PC-3 (cell line): Measurements from ENCODE around the gene NCMAP.

Source experiments
- EZH2 ChIP-seq: fragments of 300-600 bp; sonication (generic); IDR thresholded peaks from one replicate; pipeline ENCODE4 v1.6.1; 2017; ENCODE audit warnings: antibody characterized with exemption, mild to moderate bottlenecking, low read length; ENCODE audit not compliant: unreplicated experiment
- TF ChIP-seq, protein P1 (sequence below): fragments of 300-600 bp; sonication (generic); conservative IDR thresholded peaks from 2 replicates; pipeline ENCODE4 v1.5.1; 2017; ENCODE audit warnings: antibody characterized with exemption, low read depth, mild to moderate bottlenecking, low read length

DNA sequence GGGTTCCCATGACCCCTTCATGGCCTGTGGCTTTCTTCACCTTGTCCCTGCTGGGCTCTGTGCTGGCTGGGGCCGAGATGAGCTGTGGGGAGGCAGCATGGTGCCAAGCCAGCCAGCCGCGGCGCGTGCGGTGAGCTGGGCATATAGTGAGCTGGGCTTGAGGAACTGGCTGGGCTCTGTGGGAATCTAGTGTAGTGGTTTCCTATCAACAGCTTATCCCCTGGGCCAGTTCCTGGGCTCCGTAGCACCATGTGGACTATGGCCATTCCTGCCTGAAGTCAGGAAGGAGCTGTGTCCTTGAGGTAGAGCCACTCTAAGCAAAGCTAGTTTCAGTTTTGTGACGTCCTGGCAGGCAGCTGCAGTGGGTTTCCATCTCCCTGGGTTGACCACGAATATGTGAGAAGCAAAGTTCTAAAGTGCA lies 1.8 kb downstream of the NCMAP start:
- TF ChIP-seq, protein P1, sequence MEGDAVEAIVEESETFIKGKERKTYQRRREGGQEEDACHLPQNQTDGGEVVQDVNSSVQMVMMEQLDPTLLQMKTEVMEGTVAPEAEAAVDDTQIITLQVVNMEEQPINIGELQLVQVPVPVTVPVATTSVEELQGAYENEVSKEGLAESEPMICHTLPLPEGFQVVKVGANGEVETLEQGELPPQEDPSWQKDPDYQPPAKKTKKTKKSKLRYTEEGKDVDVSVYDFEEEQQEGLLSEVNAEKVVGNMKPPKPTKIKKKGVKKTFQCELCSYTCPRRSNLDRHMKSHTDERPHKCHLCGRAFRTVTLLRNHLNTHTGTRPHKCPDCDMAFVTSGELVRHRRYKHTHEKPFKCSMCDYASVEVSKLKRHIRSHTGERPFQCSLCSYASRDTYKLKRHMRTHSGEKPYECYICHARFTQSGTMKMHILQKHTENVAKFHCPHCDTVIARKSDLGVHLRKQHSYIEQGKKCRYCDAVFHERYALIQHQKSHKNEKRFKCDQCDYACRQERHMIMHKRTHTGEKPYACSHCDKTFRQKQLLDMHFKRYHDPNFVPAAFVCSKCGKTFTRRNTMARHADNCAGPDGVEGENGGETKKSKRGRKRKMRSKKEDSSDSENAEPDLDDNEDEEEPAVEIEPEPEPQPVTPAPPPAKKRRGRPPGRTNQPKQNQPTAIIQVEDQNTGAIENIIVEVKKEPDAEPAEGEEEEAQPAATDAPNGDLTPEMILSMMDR: no peak
- TF ChIP-seq EZH2: no peak
